Measurements from ENCODE around the gene RAB37.

DNA sequence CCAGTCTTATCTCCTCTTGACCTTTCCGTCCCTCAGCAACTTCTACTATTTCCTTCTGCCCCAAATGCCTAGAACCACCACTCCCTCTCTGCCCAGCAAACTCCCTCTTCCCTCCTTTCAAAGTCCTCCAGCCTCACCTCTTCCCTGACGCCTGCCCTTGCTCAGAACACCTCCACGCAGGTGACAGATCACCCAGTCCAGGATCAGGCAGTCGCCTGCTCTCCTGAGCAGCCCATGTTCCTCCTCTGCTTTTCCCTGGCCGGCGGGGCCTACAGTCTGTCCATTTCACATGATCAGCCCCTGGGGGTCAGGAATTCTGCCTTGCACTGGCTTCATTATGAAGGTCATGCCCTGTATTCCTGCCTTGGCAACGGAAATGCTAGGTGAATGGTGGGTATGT, 24.8 kb upstream of the RAB37 start:
- TF ChIP-seq, protein P1, sequence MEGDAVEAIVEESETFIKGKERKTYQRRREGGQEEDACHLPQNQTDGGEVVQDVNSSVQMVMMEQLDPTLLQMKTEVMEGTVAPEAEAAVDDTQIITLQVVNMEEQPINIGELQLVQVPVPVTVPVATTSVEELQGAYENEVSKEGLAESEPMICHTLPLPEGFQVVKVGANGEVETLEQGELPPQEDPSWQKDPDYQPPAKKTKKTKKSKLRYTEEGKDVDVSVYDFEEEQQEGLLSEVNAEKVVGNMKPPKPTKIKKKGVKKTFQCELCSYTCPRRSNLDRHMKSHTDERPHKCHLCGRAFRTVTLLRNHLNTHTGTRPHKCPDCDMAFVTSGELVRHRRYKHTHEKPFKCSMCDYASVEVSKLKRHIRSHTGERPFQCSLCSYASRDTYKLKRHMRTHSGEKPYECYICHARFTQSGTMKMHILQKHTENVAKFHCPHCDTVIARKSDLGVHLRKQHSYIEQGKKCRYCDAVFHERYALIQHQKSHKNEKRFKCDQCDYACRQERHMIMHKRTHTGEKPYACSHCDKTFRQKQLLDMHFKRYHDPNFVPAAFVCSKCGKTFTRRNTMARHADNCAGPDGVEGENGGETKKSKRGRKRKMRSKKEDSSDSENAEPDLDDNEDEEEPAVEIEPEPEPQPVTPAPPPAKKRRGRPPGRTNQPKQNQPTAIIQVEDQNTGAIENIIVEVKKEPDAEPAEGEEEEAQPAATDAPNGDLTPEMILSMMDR (IDR thresholded peaks at IDR 0.05): no peak
- TF ChIP-seq POLR2A (IDR thresholded peaks at IDR 0.05): no peak

Measured in body of pancreas (tissue), 4 donors.